Measurements from ENCODE around the gene SNX1.

DNA sequence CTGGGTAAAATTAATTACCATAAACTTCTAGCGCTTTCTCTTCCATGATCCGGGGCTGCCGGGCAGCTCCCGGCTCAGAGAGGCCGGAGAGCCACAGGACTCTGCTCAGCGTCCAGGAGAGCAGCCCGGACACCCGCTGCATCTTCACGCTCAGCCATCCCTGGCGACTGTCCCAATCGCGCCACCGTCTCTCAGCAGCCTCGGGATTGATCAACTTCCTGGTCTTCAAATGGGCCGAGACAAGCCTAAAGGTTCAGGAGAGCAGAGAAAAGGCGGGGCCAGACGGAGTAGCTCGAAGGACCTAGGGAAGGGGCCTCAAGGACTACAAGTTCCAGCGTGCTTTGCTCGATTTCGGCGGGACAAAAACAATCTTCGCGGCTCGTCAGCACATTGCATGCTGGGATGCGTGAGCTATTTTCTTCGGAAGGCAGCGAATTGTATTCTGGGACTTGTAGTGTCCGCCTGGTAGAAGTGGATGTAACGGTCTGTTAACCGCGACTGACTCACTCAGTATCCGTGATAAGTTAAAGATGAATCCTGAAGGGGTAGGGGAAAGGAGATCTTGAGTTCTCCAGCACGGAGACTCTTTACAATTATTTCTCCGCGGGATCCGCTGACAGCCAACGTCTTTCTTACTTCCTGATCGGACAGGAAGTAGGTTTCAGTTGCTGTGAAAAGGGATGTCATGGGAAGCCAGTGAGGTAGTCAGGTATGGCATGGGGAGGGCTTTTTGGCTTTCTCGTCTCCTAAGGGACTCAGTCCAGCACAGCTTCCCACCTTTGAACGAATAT is 2.0 kb upstream of the SNX1 start, which contains the start of gene CIAO2A:
- TF ChIP-seq, protein P1, sequence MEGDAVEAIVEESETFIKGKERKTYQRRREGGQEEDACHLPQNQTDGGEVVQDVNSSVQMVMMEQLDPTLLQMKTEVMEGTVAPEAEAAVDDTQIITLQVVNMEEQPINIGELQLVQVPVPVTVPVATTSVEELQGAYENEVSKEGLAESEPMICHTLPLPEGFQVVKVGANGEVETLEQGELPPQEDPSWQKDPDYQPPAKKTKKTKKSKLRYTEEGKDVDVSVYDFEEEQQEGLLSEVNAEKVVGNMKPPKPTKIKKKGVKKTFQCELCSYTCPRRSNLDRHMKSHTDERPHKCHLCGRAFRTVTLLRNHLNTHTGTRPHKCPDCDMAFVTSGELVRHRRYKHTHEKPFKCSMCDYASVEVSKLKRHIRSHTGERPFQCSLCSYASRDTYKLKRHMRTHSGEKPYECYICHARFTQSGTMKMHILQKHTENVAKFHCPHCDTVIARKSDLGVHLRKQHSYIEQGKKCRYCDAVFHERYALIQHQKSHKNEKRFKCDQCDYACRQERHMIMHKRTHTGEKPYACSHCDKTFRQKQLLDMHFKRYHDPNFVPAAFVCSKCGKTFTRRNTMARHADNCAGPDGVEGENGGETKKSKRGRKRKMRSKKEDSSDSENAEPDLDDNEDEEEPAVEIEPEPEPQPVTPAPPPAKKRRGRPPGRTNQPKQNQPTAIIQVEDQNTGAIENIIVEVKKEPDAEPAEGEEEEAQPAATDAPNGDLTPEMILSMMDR (IDR thresholded peaks at IDR 0.05): no peak
- peak; percentile 26 to 44 for TF ChIP-seq POLR2A (IDR thresholded peaks at IDR 0.05)

Measured in uterus (tissue), 2 donors.